ENCODE results near the gene FKBP1C. TPM values are rescaled to one million over a fixed set of nuclear protein-coding genes. Genes with fewer than 3 reads are reported as not detected.
"Not testable (repeated sequence)": the region's sequence is repeated elsewhere in the genome, so short reads cannot be mapped to it uniquely, and the experiment has no call there.

FKBP1C gene
- total and polyA plus RNA-seq, 10 of the 15 experiments (the other 5 are each of a cell fraction or from before 2014, with no cell fraction given), result 0.42 to 5.5 (median 1.5) TPM

GRCh38 chr6:63230027-63230426 lies 18.8 kb downstream of the FKBP1C start:
- POLR2A ChIA-PET; in situ Hi-C loops (cut with MboI): not testable (repeated sequence)
- 35% methylated on average over 10 of the region's 13 CpGs for WGBS (ENCODE audit: insufficient coverage, insufficient replicate concordance, low lambda C conversion rate, missing lambda C conversion rate)

DNA sequence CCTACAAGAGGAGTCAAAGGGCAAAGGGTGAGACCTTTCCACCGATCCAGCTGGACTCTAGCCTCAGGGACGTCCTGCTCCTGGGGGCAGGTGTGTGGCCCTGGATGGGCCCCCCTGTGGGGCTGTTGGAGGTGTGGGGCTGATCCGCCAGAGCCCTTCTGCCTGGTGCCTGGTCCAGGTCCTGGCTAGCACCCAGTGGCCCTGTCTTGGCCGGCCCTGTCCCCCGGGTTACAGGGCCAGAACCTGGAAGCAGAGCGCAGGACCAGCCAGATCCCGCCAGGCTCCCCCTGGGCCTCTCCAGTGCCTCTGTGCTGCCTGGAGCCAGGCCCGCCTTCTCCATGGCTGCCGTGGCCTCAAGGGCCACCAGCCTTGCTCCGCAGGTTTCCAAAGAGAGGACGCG lies 19.2 kb downstream of the FKBP1C start:
- BruUV-seq (replicated peaks); H4K20me1 ChIP-seq (ENCODE audit: control insufficient read depth, insufficient read depth); H3K4me3 ChIP-seq; H3K9ac ChIP-seq (ENCODE audit: control insufficient read depth, insufficient read depth, low read length); H3K4me2 ChIP-seq (ENCODE audit: control insufficient read depth, insufficient read depth); RAD21 ChIA-PET (ENCODE audit: unreplicated experiment); ATAC-seq; SMC1A ChIA-PET (ENCODE audit: uncharacterized antibody, unreplicated experiment); FAIRE-seq; H2AFZ ChIP-seq (ENCODE audit: control insufficient read depth, low read depth, low read length); H3K79me2 ChIP-seq (ENCODE audit: control insufficient read depth, insufficient read depth, low read length); CTCF ChIA-PET; H3K9me3 ChIP-seq (replicated peaks; ENCODE audit: control insufficient read depth, insufficient read depth, low read length); H3K27me3 ChIP-seq (replicated peaks in 1 of 2; ENCODE audit: control insufficient read depth in 2 of 2, insufficient read depth in 2 of 2, low read length in 1 of 2); DNase-seq (ENCODE audit: low read depth, low spot score); H3K27ac ChIP-seq (ENCODE audit: control insufficient read depth, insufficient read depth); in situ Hi-C loops (cut with MboI); intact Hi-C loops (cut with micrococcal nuclease; ENCODE audit: unreplicated experiment); POLR2A ChIA-PET; H3K4me1 ChIP-seq (ENCODE audit: control insufficient read depth, insufficient read depth, low read length); H3K36me3 ChIP-seq (ENCODE audit: control insufficient read depth in 2 of 2, insufficient read depth in 2 of 2, low read length in 1 of 2): not testable (repeated sequence)
- 41% methylated on average over 12 of the region's 12 CpGs for WGBS (ENCODE audit: insufficient coverage, insufficient replicate concordance, low lambda C conversion rate, missing lambda C conversion rate)

More at GRCh38 chr6:63230027-63230426, 18.8 kb downstream of the FKBP1C start:
- H3K79me2 ChIP-seq (ENCODE audit: control insufficient read depth, insufficient read depth, low read length); DNase-seq (ENCODE audit: low read depth, low spot score); H3K9me3 ChIP-seq (replicated peaks; ENCODE audit: control insufficient read depth, insufficient read depth, low read length); H3K36me3 ChIP-seq (ENCODE audit: control insufficient read depth in 2 of 2, insufficient read depth in 2 of 2, low read length in 1 of 2); CTCF ChIA-PET; SMC1A ChIA-PET (ENCODE audit: uncharacterized antibody, unreplicated experiment); H3K27ac ChIP-seq (ENCODE audit: control insufficient read depth, insufficient read depth); intact Hi-C loops (cut with micrococcal nuclease; ENCODE audit: unreplicated experiment); H4K20me1 ChIP-seq (ENCODE audit: control insufficient read depth, insufficient read depth); H3K4me3 ChIP-seq; H3K27me3 ChIP-seq (replicated peaks in 1 of 2; ENCODE audit: control insufficient read depth in 2 of 2, insufficient read depth in 2 of 2, low read length in 1 of 2); H3K4me1 ChIP-seq (ENCODE audit: control insufficient read depth, insufficient read depth, low read length); ATAC-seq; BruUV-seq (replicated peaks); H3K9ac ChIP-seq (ENCODE audit: control insufficient read depth, insufficient read depth, low read length); RAD21 ChIA-PET (ENCODE audit: unreplicated experiment); H3K4me2 ChIP-seq (ENCODE audit: control insufficient read depth, insufficient read depth); H2AFZ ChIP-seq (ENCODE audit: control insufficient read depth, low read depth, low read length); FAIRE-seq: not testable (repeated sequence)

All from GM12878 (cell line).